ENCODE data around the gene IL1RL1.

The IL1RL1 gene

GRCh38 chr2:102355526-102356380 lies 44.4 kb downstream of the IL1RL1 start, which contains the start of gene IL18R1:
TSS of gene IL18R1 (plus strand) at chr2:102355796. CDS start at chr2:102362661, 6,865 bp downstream.
- TF ChIP-seq, protein P1, sequence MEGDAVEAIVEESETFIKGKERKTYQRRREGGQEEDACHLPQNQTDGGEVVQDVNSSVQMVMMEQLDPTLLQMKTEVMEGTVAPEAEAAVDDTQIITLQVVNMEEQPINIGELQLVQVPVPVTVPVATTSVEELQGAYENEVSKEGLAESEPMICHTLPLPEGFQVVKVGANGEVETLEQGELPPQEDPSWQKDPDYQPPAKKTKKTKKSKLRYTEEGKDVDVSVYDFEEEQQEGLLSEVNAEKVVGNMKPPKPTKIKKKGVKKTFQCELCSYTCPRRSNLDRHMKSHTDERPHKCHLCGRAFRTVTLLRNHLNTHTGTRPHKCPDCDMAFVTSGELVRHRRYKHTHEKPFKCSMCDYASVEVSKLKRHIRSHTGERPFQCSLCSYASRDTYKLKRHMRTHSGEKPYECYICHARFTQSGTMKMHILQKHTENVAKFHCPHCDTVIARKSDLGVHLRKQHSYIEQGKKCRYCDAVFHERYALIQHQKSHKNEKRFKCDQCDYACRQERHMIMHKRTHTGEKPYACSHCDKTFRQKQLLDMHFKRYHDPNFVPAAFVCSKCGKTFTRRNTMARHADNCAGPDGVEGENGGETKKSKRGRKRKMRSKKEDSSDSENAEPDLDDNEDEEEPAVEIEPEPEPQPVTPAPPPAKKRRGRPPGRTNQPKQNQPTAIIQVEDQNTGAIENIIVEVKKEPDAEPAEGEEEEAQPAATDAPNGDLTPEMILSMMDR (IDR thresholded peaks at IDR 0.05; ENCODE audit: low read depth, low read length), result peak; percentile 57
- no peak for TF ChIP-seq MAX (IDR thresholded peaks at IDR 0.05; ENCODE audit: low read depth, low read length)
- DNase-seq (ENCODE audit: low read depth), result peak; percentile 86
- peak within 1 kb of the TSS; percentile 62 for H3K4me3 ChIP-seq (ENCODE audit: low read depth, low read length)

GRCh38 chr2:102356381-102356712 lies 45.0 kb downstream of the IL1RL1 start:
- TF ChIP-seq MAX (IDR thresholded peaks at IDR 0.05; ENCODE audit: low read depth, low read length), result no peak
- TF ChIP-seq POLR2A (IDR thresholded peaks at IDR 0.05; ENCODE audit: extremely low read depth, insufficient read length), result no peak
- TF ChIP-seq, protein P1 (IDR thresholded peaks at IDR 0.05; ENCODE audit: low read depth, low read length), result no peak
- no peak for TF ChIP-seq MYC (IDR thresholded peaks at IDR 0.05; ENCODE audit: low read depth, low read length)
- DNase-seq (ENCODE audit: low read depth), result no peak
- peak overlapping the region; percentile 62 for H3K4me3 ChIP-seq (ENCODE audit: low read depth, low read length)

GRCh38 chr2:102356741-102357140 lies 45.4 kb downstream of the IL1RL1 start:
- TF ChIP-seq, protein P1 (IDR thresholded peaks at IDR 0.05; ENCODE audit: low read depth, low read length), result no peak
- no peak for TF ChIP-seq POLR2A (IDR thresholded peaks at IDR 0.05; ENCODE audit: extremely low read depth, insufficient read length)
- TF ChIP-seq MAX (IDR thresholded peaks at IDR 0.05; ENCODE audit: low read depth, low read length), result no peak
- no peak for TF ChIP-seq MYC (IDR thresholded peaks at IDR 0.05; ENCODE audit: low read depth, low read length)

GRCh38 chr2:102357937-102358336 lies 46.6 kb downstream of the IL1RL1 start:
- peak; percentile 40 for DNase-seq (ENCODE audit: low read depth)
- no peak overlapping the region for H3K4me3 ChIP-seq (ENCODE audit: low read depth, low read length)
- TF ChIP-seq MYC (IDR thresholded peaks at IDR 0.05; ENCODE audit: low read depth, low read length) (no peak), POLR2A (IDR thresholded peaks at IDR 0.05; ENCODE audit: extremely low read depth, insufficient read length) (no peak), MAX (IDR thresholded peaks at IDR 0.05; ENCODE audit: low read depth, low read length) (no peak)
- TF ChIP-seq, protein P1 (IDR thresholded peaks at IDR 0.05; ENCODE audit: low read depth, low read length), result no peak

More at GRCh38 chr2:102356741-102357140, 45.4 kb downstream of the IL1RL1 start:
- H3K4me3 ChIP-seq (ENCODE audit: low read depth, low read length), result no peak overlapping the region
- DNase-seq (ENCODE audit: low read depth), result no peak

GRCh38 chr2:102358496-102358895 lies 47.1 kb downstream of the IL1RL1 start:
- DNase-seq (ENCODE audit: low read depth), result no peak
- H3K4me3 ChIP-seq (ENCODE audit: low read depth, low read length), result no peak overlapping the region

More at GRCh38 chr2:102358496-102358895, 47.1 kb downstream of the IL1RL1 start:
- TF ChIP-seq, protein P1 (IDR thresholded peaks at IDR 0.05; ENCODE audit: low read depth, low read length), result no peak
- TF ChIP-seq POLR2A (IDR thresholded peaks at IDR 0.05; ENCODE audit: extremely low read depth, insufficient read length), result no peak
- TF ChIP-seq MYC (IDR thresholded peaks at IDR 0.05; ENCODE audit: low read depth, low read length), result no peak
- TF ChIP-seq MAX (IDR thresholded peaks at IDR 0.05; ENCODE audit: low read depth, low read length), result no peak
